ENCODE data around the gene SRBD1.

Gene SRBD1

GRCh38 chr2:45370369-45370768, 240.7 kb downstream of the SRBD1 start:
- ChIA-PET POLR2A (no interaction called here), CTCF (no interaction called here)
- no peaks in the 10 kb centered on the region for H3K9me3 ChIP-seq (ENCODE audit: control extremely low read depth in 1 of 5, control insufficient read depth in 4 of 5, insufficient read depth in 2 of 5, low read depth in 1 of 5, low read length in 4 of 5)
- no peaks in the 10 kb centered on the region for H3K27me3 ChIP-seq (replicated peaks in 2 of 5; ENCODE audit: control insufficient read depth in 4 of 5, insufficient read depth in 5 of 5, low read length in 4 of 5)
- H3K4me1 ChIP-seq (ENCODE audit: control extremely low read depth in 1 of 4, control insufficient read depth in 4 of 4, insufficient read depth in 4 of 4, low read length in 3 of 4): no peaks in the 10 kb centered on the region
- DNase-seq: peak; percentile 2 to 25 (median 3)
- WGBS (ENCODE audit: insufficient coverage): 100% methylated on average over 1 of the region's 2 CpGs
- no peaks in the 10 kb centered on the region for H3K36me3 ChIP-seq (ENCODE audit: control insufficient read depth in 4 of 4, insufficient read depth in 4 of 4, low read length in 3 of 4)
- no peak overlapping the region for H3K27ac ChIP-seq (ENCODE audit: insufficient read depth in 1 of 2, low read depth in 1 of 2, low read length in 2 of 2, poor library complexity in 1 of 2, severe bottlenecking in 2 of 2)
- no peak overlapping the region for H3K4me3 ChIP-seq (ENCODE audit: control insufficient read depth in 1 of 7, extremely low read depth in 1 of 7, insufficient read depth in 4 of 7, low read depth in 2 of 7, low read length in 6 of 7)

- H3K27ac ChIP-seq (ENCODE audit: insufficient read depth in 1 of 2, low read depth in 1 of 2, low read length in 2 of 2, poor library complexity in 1 of 2, severe bottlenecking in 2 of 2): no peak overlapping the region
- H3K4me1 ChIP-seq (ENCODE audit: control extremely low read depth in 1 of 4, control insufficient read depth in 4 of 4, insufficient read depth in 4 of 4, low read length in 3 of 4): no peaks in the 10 kb centered on the region
- POLR2A ChIA-PET: no interaction called here
- H3K27me3 ChIP-seq (replicated peaks in 2 of 5; ENCODE audit: control insufficient read depth in 4 of 5, insufficient read depth in 5 of 5, low read length in 4 of 5): no peaks in the 10 kb centered on the region
- H3K36me3 ChIP-seq (ENCODE audit: control insufficient read depth in 4 of 4, insufficient read depth in 4 of 4, low read length in 3 of 4): no peaks in the 10 kb centered on the region
- H3K9me3 ChIP-seq (ENCODE audit: control extremely low read depth in 1 of 5, control insufficient read depth in 4 of 5, insufficient read depth in 2 of 5, low read depth in 1 of 5, low read length in 4 of 5): no peaks in the 10 kb centered on the region
- DNase-seq: no peak
- CTCF ChIA-PET: no interaction called here
- WGBS (ENCODE audit: insufficient coverage): no CpG with 5 or more reads among the region's 1 CpG
- H3K4me3 ChIP-seq (ENCODE audit: control insufficient read depth in 1 of 7, extremely low read depth in 1 of 7, insufficient read depth in 4 of 7, low read depth in 2 of 7, low read length in 6 of 7): no peak overlapping the region
These were observed 242.3 kb downstream of the SRBD1 start for GRCh38 chr2:45368792-45369191.

GRCh38 chr2:45361666-45362065, 249.4 kb downstream of the SRBD1 start:
- ChIA-PET CTCF (no interaction called here), POLR2A (no interaction called here)
- Histone ChIP-seq H3K4me1 (ENCODE audit: control extremely low read depth in 1 of 4, control insufficient read depth in 4 of 4, insufficient read depth in 4 of 4, low read length in 3 of 4) (no peaks in the 10 kb centered on the region), H3K4me3 (ENCODE audit: control insufficient read depth in 1 of 7, extremely low read depth in 1 of 7, insufficient read depth in 4 of 7, low read depth in 2 of 7, low read length in 6 of 7) (no peak overlapping the region), H3K36me3 (ENCODE audit: control insufficient read depth in 4 of 4, insufficient read depth in 4 of 4, low read length in 3 of 4) (no peaks in the 10 kb centered on the region), H3K27me3 (replicated peaks in 2 of 5; ENCODE audit: control insufficient read depth in 4 of 5, insufficient read depth in 5 of 5, low read length in 4 of 5) (no peaks in the 10 kb centered on the region), H3K9me3 (ENCODE audit: control extremely low read depth in 1 of 5, control insufficient read depth in 4 of 5, insufficient read depth in 2 of 5, low read depth in 1 of 5, low read length in 4 of 5) (no peaks in the 10 kb centered on the region), H3K27ac (ENCODE audit: insufficient read depth in 1 of 2, low read depth in 1 of 2, low read length in 2 of 2, poor library complexity in 1 of 2, severe bottlenecking in 2 of 2) (no peak overlapping the region)
- WGBS (ENCODE audit: insufficient coverage): no CpG with 5 or more reads among the region's 2 CpGs
- no peak for DNase-seq

GRCh38 chr2:45354776-45355175, 256.3 kb downstream of the SRBD1 start:
- WGBS (ENCODE audit: insufficient coverage): 100% methylated on average over 1 of the region's 2 CpGs

GRCh38 chr2:45353879-45354278, 257.2 kb downstream of the SRBD1 start:
- H3K27ac ChIP-seq (ENCODE audit: insufficient read depth in 1 of 2, low read depth in 1 of 2, low read length in 2 of 2, poor library complexity in 1 of 2, severe bottlenecking in 2 of 2): no peak overlapping the region
- H3K4me1 ChIP-seq (ENCODE audit: control extremely low read depth in 1 of 4, control insufficient read depth in 4 of 4, insufficient read depth in 4 of 4, low read length in 3 of 4): no peaks in the 10 kb centered on the region
- no peaks in the 10 kb centered on the region for H3K36me3 ChIP-seq (ENCODE audit: control insufficient read depth in 4 of 4, insufficient read depth in 4 of 4, low read length in 3 of 4)
- DNase-seq: no peak
- H3K27me3 ChIP-seq (replicated peaks in 2 of 5; ENCODE audit: control insufficient read depth in 4 of 5, insufficient read depth in 5 of 5, low read length in 4 of 5): no peaks in the 10 kb centered on the region
- ChIA-PET POLR2A (no interaction called here), CTCF (no interaction called here)
- H3K4me3 ChIP-seq (ENCODE audit: control insufficient read depth in 1 of 7, extremely low read depth in 1 of 7, insufficient read depth in 4 of 7, low read depth in 2 of 7, low read length in 6 of 7): no peak overlapping the region
- WGBS (ENCODE audit: insufficient coverage): 92% methylated on average over 2 of the region's 2 CpGs
- no peaks in the 10 kb centered on the region for H3K9me3 ChIP-seq (ENCODE audit: control extremely low read depth in 1 of 5, control insufficient read depth in 4 of 5, insufficient read depth in 2 of 5, low read depth in 1 of 5, low read length in 4 of 5)

More at GRCh38 chr2:45354776-45355175, 256.3 kb downstream of the SRBD1 start:
- no peaks in the 10 kb centered on the region for H3K27me3 ChIP-seq (replicated peaks in 2 of 5; ENCODE audit: control insufficient read depth in 4 of 5, insufficient read depth in 5 of 5, low read length in 4 of 5)
- ChIA-PET POLR2A (no interaction called here), CTCF (no interaction called here)
- no peak overlapping the region for H3K27ac ChIP-seq (ENCODE audit: insufficient read depth in 1 of 2, low read depth in 1 of 2, low read length in 2 of 2, poor library complexity in 1 of 2, severe bottlenecking in 2 of 2)
- H3K36me3 ChIP-seq (ENCODE audit: control insufficient read depth in 4 of 4, insufficient read depth in 4 of 4, low read length in 3 of 4): no peaks in the 10 kb centered on the region
- DNase-seq: no peak
- H3K4me1 ChIP-seq (ENCODE audit: control extremely low read depth in 1 of 4, control insufficient read depth in 4 of 4, insufficient read depth in 4 of 4, low read length in 3 of 4): no peaks in the 10 kb centered on the region
- no peaks in the 10 kb centered on the region for H3K9me3 ChIP-seq (ENCODE audit: control extremely low read depth in 1 of 5, control insufficient read depth in 4 of 5, insufficient read depth in 2 of 5, low read depth in 1 of 5, low read length in 4 of 5)
- H3K4me3 ChIP-seq (ENCODE audit: control insufficient read depth in 1 of 7, extremely low read depth in 1 of 7, insufficient read depth in 4 of 7, low read depth in 2 of 7, low read length in 6 of 7): no peak overlapping the region

GRCh38 chr2:45352506-45352905, 258.6 kb downstream of the SRBD1 start:
- Histone ChIP-seq H3K4me1 (ENCODE audit: control extremely low read depth in 1 of 4, control insufficient read depth in 4 of 4, insufficient read depth in 4 of 4, low read length in 3 of 4) (no peaks in the 10 kb centered on the region), H3K4me3 (ENCODE audit: control insufficient read depth in 1 of 7, extremely low read depth in 1 of 7, insufficient read depth in 4 of 7, low read depth in 2 of 7, low read length in 6 of 7) (no peak overlapping the region), H3K9me3 (ENCODE audit: control extremely low read depth in 1 of 5, control insufficient read depth in 4 of 5, insufficient read depth in 2 of 5, low read depth in 1 of 5, low read length in 4 of 5) (no peaks in the 10 kb centered on the region), H3K27ac (ENCODE audit: insufficient read depth in 1 of 2, low read depth in 1 of 2, low read length in 2 of 2, poor library complexity in 1 of 2, severe bottlenecking in 2 of 2) (no peak overlapping the region), H3K27me3 (replicated peaks in 2 of 5; ENCODE audit: control insufficient read depth in 4 of 5, insufficient read depth in 5 of 5, low read length in 4 of 5) (peaks cover 0 to 3% (median 0%) of the 10 kb centered on the region in 5 experiments), H3K36me3 (ENCODE audit: control insufficient read depth in 4 of 4, insufficient read depth in 4 of 4, low read length in 3 of 4) (no peaks in the 10 kb centered on the region)
- ChIA-PET CTCF (no interaction called here), POLR2A (no interaction called here)
- no peak for DNase-seq
- 100% methylated on average over 1 of the region's 2 CpGs for WGBS (ENCODE audit: insufficient coverage)

GRCh38 chr2:45345331-45346234, 265.5 kb downstream of the SRBD1 start:
- ChIA-PET POLR2A (no interaction called here), CTCF (interaction anchor here (0.6 kb wide), 1 partner anchor 98 kb away, joined by 3 read pairs; no protein-coding TSS in a partner anchor)
- Histone ChIP-seq H3K4me1 (ENCODE audit: control extremely low read depth in 1 of 4, control insufficient read depth in 4 of 4, insufficient read depth in 4 of 4, low read length in 3 of 4) (no peaks in the 10 kb centered on the region), H3K27me3 (replicated peaks in 2 of 5; ENCODE audit: control insufficient read depth in 4 of 5, insufficient read depth in 5 of 5, low read length in 4 of 5) (peaks cover 0 to 12% (median 0%) of the 10 kb centered on the region in 5 experiments), H3K9me3 (ENCODE audit: control extremely low read depth in 1 of 5, control insufficient read depth in 4 of 5, insufficient read depth in 2 of 5, low read depth in 1 of 5, low read length in 4 of 5) (peaks cover 0 to 2% (median 0%) of the 10 kb centered on the region in 5 experiments), H3K36me3 (ENCODE audit: control insufficient read depth in 4 of 4, insufficient read depth in 4 of 4, low read length in 3 of 4) (no peaks in the 10 kb centered on the region), H3K4me3 (ENCODE audit: control insufficient read depth in 1 of 7, extremely low read depth in 1 of 7, insufficient read depth in 4 of 7, low read depth in 2 of 7, low read length in 6 of 7) (no peak overlapping the region), H3K27ac (ENCODE audit: insufficient read depth in 1 of 2, low read depth in 1 of 2, low read length in 2 of 2, poor library complexity in 1 of 2, severe bottlenecking in 2 of 2) (no peak overlapping the region)
- WGBS (ENCODE audit: insufficient coverage): 93% methylated on average over 3 of the region's 8 CpGs
- DNase-seq: no peak

All from common myeloid progenitor, CD34-positive (primary cell).